Neutrophil (primary cell): ENCODE data around the gene LRBA.

ENCODE experiments used
- H3K27ac ChIP-seq: fragments of 200-600 bp; sonication (generic); 2 replicates; pipeline ENCODE4 v1.5.1; 2016; ENCODE audit warnings: mild to moderate bottlenecking, moderate library complexity
- H3K27me3 ChIP-seq: fragments of 200-600 bp; sonication (generic); 2 replicates; pipeline ENCODE4 v1.6.0; 2016; ENCODE audit warnings: mild to moderate bottlenecking
- H3K36me3 ChIP-seq: fragments of 200-600 bp; sonication (generic); 2 replicates; pipeline ENCODE4 v1.5.1; 2017
- H3K4me1 ChIP-seq, 2 experiments: fragments of 200-600 bp in 1 of 2; sonication (generic) in 1 of 2; 1 replicate in 1 of 2; 2 replicates in 1 of 2; pipeline versions ENCODE4 v1.5.1 to v1.6.1; 2013 to 2016; ENCODE audit warnings: low read depth in 1 of 2, low read length in 1 of 2, mild to moderate bottlenecking in 1 of 2, moderate library complexity in 1 of 2; ENCODE audit not compliant: control insufficient read depth in 1 of 2, insufficient read depth in 1 of 2
- H3K4me3 ChIP-seq, 2 experiments: fragments of 200-600 bp in 1 of 2; sonication (generic) in 1 of 2; 1 replicate in 1 of 2; 2 replicates in 1 of 2; pipeline ENCODE4 v1.5.1; 2013 to 2016; ENCODE audit warnings: low read depth in 1 of 2, low read length in 1 of 2, mild to moderate bottlenecking in 1 of 2, moderate library complexity in 1 of 2
- H3K9me3 ChIP-seq: fragments of 200-600 bp; sonication (generic); 2 replicates; pipeline ENCODE4 v1.5.1; 2016
- CTCF ChIP-seq: fragments of 200-600 bp; sonication (generic); IDR thresholded peaks from 2 replicates; pipeline ENCODE4 v1.5.1; 2016; ENCODE audit warnings: antibody characterized with exemption

The LRBA gene

GRCh38 chr4:150988238-150988637, 26.8 kb downstream of the LRBA start:
- Histone ChIP-seq H3K4me3 (no peak overlapping the region), H3K27me3 (no peaks in the 10 kb centered on the region), H3K9me3 (no peaks in the 10 kb centered on the region), H3K4me1 (no peaks in the 10 kb centered on the region), H3K36me3 (no peaks in the 10 kb centered on the region), H3K27ac (no peak overlapping the region)
- TF ChIP-seq CTCF = no peak

- no peak for TF ChIP-seq CTCF
- no peaks in the 10 kb centered on the region for H3K4me1 ChIP-seq
- no peaks in the 10 kb centered on the region for H3K9me3 ChIP-seq
- no peak overlapping the region for H3K4me3 ChIP-seq
- H3K27ac ChIP-seq = no peak overlapping the region
- H3K36me3 ChIP-seq = no peaks in the 10 kb centered on the region
- no peaks in the 10 kb centered on the region for H3K27me3 ChIP-seq
Measured at GRCh38 chr4:150987204-150987603, 27.9 kb downstream of the LRBA start.

GRCh38 chr4:150986085-150986484, 29.0 kb downstream of the LRBA start:
- H3K27ac ChIP-seq = no peak overlapping the region

GRCh38 chr4:150983851-150984250, 31.2 kb downstream of the LRBA start:
- no peak overlapping the region for H3K4me3 ChIP-seq
- H3K9me3 ChIP-seq = no peaks in the 10 kb centered on the region
- no peak overlapping the region for H3K27ac ChIP-seq

More at GRCh38 chr4:150986085-150986484, 29.0 kb downstream of the LRBA start:
- Histone ChIP-seq H3K9me3 (no peaks in the 10 kb centered on the region), H3K36me3 (no peaks in the 10 kb centered on the region), H3K27me3 (no peaks in the 10 kb centered on the region), H3K4me3 (no peak overlapping the region), H3K4me1 (no peaks in the 10 kb centered on the region)
- TF ChIP-seq CTCF = no peak

GRCh38 chr4:150982557-150983233, 32.4 kb downstream of the LRBA start:
- Histone ChIP-seq H3K4me3 (no peak overlapping the region), H3K4me1 (no peaks in the 10 kb centered on the region), H3K36me3 (no peaks in the 10 kb centered on the region), H3K27ac (no peak overlapping the region), H3K9me3 (no peaks in the 10 kb centered on the region), H3K27me3 (no peaks in the 10 kb centered on the region)
- TF ChIP-seq CTCF = no peak

More at GRCh38 chr4:150983851-150984250, 31.2 kb downstream of the LRBA start:
- Histone ChIP-seq H3K36me3 (no peaks in the 10 kb centered on the region), H3K27me3 (no peaks in the 10 kb centered on the region), H3K4me1 (no peaks in the 10 kb centered on the region)
- TF ChIP-seq CTCF = no peak
